GM13976 (cell line): ENCODE measurements around the gene HTR2B.

Experiments used
- DNase-seq: peaks from one replicate; pipeline ENCODE4 v3.0.0; 2012; ENCODE audit warnings: low spot score
- in situ Hi-C: fragments of 300-500 bp; cut with MboI; formaldehyde crosslinking; loops from one replicate; pipeline ENCODE4 v1.12.0; 2022; ENCODE audit warnings: low sequenced_read_pairs, mixed read lengths, inconsistent platforms; ENCODE audit not compliant: unreplicated experiment
- TF ChIP-seq, protein P1 (sequence below): IDR thresholded peaks from 2 replicates; pipeline ENCODE4 v1.5.1; 2012; ENCODE audit warnings: borderline replicate concordance, mild to moderate bottlenecking; ENCODE audit not compliant: insufficient read depth; ENCODE audit errors: extremely low read depth, missing control alignments, control extremely low read depth

HTR2B gene

DNA sequence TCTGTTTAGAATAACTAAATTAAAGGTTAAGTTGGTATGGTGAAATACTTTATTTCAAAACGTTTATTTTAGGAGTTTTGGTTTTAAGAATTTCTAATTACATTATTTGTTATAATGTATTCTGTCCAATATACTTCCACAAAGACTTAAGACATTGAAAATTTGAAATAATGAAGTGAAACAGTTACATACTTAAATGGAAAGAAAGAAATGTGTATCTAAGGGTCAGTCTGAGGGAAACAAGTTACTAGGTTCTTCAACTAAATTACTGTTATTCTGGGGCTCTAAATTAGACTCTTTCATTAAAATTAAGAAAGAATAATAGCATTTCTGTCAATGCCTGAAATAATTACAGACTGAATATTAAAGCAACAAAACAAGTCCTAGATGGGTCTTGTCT, 7.7 kb downstream of the HTR2B start:
- TF ChIP-seq, protein P1, sequence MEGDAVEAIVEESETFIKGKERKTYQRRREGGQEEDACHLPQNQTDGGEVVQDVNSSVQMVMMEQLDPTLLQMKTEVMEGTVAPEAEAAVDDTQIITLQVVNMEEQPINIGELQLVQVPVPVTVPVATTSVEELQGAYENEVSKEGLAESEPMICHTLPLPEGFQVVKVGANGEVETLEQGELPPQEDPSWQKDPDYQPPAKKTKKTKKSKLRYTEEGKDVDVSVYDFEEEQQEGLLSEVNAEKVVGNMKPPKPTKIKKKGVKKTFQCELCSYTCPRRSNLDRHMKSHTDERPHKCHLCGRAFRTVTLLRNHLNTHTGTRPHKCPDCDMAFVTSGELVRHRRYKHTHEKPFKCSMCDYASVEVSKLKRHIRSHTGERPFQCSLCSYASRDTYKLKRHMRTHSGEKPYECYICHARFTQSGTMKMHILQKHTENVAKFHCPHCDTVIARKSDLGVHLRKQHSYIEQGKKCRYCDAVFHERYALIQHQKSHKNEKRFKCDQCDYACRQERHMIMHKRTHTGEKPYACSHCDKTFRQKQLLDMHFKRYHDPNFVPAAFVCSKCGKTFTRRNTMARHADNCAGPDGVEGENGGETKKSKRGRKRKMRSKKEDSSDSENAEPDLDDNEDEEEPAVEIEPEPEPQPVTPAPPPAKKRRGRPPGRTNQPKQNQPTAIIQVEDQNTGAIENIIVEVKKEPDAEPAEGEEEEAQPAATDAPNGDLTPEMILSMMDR, result no peak
- in situ Hi-C loops, result no loop called here

DNA sequence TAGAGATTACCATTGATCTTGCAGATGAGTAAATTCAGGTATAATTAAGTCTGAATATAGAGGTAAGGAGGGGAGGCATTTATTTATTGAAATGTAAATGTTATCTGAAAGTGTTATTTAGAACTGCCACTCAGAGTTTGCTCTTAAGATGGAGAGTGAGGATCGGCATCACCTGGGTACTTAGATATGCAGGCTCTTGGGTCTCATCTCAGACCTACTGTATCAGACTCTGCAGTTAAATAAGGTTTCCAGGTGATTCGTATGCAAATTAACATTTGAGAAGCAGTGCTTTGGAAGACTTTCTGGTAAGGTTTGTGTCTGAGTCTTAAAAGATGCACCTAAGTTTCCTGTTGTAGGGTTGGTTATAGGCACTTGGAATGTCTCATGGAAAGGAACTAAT, 9.2 kb downstream of the HTR2B start:
- no peak for DNase-seq

More for the DNA sequence above, 7.7 kb downstream of the HTR2B start:
- DNase-seq, result no peak

DNA sequence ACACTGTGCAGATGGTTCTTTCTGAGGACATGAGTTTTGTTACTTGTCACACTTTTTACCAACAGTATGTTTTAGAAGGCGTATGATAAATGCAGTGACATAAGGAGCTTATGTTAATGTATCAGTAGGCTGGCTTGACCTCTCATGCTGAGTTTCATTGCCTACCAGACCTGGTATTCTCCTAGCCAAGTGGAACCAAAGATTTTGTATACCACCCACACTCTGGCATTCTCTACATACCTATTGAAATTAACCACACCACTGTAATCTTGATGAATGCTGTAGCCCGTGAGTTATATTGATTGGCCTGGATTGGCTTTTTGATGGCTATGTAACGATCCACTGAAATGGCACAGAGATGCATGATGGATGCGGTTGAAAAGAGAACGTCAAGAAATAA, 11.4 kb downstream of the HTR2B start:
- no peak for DNase-seq
- TF ChIP-seq, protein P1, result no peak
- in situ Hi-C loops, result no loop called here

More for the DNA sequence above, 9.2 kb downstream of the HTR2B start:
- TF ChIP-seq, protein P1, result no peak
- in situ Hi-C loops, result no loop called here

DNA sequence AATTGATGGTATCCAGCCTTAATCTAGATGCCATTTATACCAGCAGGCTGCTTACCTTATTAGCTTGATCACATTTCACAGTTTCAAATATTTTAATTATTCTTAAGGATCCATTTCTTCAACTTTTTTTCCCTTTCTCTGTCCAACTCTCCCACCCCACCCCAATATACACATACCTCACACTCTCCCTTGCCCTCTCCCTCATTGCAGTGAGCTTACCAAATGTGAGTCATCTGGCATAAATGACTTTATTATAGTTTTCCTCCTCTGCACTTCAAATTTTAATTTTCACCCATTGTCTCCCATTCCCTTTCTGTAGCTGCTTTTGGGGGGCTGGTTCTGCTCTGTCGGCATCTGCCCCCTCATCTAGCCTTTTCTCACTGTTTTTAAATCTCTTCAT, 12.9 kb downstream of the HTR2B start:
- in situ Hi-C loops, result no loop called here
- TF ChIP-seq, protein P1, result no peak
- no peak for DNase-seq

DNA sequence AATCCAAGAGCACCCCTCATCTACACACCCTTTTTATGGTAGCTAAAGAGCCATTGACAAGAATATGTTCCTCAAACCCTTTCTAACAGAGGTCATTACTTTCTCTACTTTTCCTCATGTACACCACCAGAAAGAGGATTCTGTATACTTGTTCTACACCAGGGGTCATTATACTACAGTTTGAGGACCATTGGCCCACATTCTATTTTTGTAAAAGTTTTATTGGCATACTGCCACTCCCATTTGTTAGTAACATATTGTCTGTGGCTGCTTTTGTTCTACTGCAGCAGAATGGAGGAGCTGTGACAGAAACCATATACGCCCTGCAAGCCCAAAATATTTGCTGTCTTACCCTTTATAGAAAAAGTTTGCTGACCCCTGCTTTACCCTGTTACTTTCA, 14.3 kb downstream of the HTR2B start:
- DNase-seq, result no peak
- in situ Hi-C loops, result no loop called here
- TF ChIP-seq, protein P1, result no peak

DNA sequence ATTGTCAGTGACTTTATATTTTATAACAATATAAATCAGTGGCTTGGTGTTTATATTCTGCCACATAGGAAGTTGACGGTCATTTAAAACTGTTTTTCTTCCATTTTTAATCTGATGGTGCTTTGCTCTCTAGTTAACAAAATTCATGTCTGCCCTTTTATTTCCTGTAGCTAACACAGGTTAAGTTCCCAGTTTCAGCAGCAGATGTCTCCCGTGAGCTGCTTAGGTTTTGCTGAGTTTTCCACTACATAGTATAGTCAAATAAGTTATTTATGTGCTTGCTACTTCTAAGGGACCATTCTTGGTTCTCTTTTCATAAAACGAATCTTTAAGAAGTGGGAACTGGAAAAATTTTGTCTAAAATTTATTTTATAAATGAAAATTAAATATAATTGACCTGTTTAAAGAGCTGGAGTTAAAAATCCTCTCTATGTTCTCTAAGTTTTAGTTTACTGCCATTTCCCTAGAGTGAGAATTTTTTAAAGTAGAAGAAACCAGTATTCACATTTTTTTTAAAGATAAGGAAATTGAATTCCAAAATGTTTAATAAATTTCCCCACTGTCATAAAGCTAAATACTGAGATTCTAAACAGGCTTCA, 20.6 kb downstream of the HTR2B start:
- DNase-seq, result peak; percentile 53
- TF ChIP-seq, protein P1, result peak; percentile 65
- in situ Hi-C loops, result loop anchor here (10.0 kb wide), 1 partner anchor 311 kb away; no protein-coding TSS in a partner anchor
